Liver (tissue), 3 donors: Measurements from ENCODE around the gene FRMD1.

ENCODE experiments used
- CTCF ChIP-seq: fragments of 150-350 bp; IDR thresholded peaks from 2 replicates; pipeline ENCODE4 v1.5.1; 2017; ENCODE audit warnings: improper control_type of control experiment, low read depth, low read length; ENCODE audit not compliant: missing input control
- FOXA1 ChIP-seq: IDR thresholded peaks from 2 replicates; pipeline ENCODE4 v1.6.1; 2016; ENCODE audit warnings: antibody characterized with exemption
- HNF4G ChIP-seq: IDR thresholded peaks from 2 replicates; pipeline ENCODE4 v1.6.1; 2016; ENCODE audit warnings: antibody characterized with exemption
- TAF1 ChIP-seq: conservative IDR thresholded peaks from 2 replicates; pipeline ENCODE4 v1.6.1; 2016; ENCODE audit warnings: antibody characterized with exemption, mild to moderate bottlenecking
- donor health status: healthy.
- donor health status: healthy.

GRCh38 chr6:168055696-168056489, 23.1 kb downstream of the FRMD1 start:
- TF ChIP-seq TAF1: no peak
- TF ChIP-seq HNF4G: no peak
- no peak for TF ChIP-seq CTCF
- TF ChIP-seq FOXA1: no peak
